ENCODE results near the gene TLR6.

Gene TLR6

DNA sequence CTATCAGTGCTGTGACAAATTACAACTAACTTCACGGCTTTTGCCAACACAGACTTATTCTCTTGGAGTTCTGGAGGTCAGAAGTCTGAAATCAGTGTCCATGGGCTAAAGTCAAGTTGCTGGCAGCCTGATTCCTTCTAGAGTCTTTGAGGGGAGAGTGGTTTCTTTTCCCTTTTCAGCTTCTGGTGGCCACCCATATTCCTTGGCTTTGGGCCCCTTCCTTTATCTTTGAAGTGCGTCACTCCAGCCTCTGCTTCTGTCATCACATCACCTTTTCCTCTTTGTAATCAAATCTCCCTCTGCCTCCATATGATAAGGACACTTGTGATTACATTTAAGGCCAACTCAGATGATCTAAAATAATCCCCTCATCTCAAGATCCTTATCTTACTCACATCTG lies 20.0 kb upstream of the TLR6 start:
- no peak for DNase-seq (ENCODE audit: low read depth)
- H3K4me3 ChIP-seq (replicated peaks; ENCODE audit: low read depth, low read length), result no peak overlapping the region
- TF ChIP-seq, protein P1, sequence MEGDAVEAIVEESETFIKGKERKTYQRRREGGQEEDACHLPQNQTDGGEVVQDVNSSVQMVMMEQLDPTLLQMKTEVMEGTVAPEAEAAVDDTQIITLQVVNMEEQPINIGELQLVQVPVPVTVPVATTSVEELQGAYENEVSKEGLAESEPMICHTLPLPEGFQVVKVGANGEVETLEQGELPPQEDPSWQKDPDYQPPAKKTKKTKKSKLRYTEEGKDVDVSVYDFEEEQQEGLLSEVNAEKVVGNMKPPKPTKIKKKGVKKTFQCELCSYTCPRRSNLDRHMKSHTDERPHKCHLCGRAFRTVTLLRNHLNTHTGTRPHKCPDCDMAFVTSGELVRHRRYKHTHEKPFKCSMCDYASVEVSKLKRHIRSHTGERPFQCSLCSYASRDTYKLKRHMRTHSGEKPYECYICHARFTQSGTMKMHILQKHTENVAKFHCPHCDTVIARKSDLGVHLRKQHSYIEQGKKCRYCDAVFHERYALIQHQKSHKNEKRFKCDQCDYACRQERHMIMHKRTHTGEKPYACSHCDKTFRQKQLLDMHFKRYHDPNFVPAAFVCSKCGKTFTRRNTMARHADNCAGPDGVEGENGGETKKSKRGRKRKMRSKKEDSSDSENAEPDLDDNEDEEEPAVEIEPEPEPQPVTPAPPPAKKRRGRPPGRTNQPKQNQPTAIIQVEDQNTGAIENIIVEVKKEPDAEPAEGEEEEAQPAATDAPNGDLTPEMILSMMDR (IDR thresholded peaks at IDR 0.05; ENCODE audit: low read length, missing control alignments), result no peak

DNA sequence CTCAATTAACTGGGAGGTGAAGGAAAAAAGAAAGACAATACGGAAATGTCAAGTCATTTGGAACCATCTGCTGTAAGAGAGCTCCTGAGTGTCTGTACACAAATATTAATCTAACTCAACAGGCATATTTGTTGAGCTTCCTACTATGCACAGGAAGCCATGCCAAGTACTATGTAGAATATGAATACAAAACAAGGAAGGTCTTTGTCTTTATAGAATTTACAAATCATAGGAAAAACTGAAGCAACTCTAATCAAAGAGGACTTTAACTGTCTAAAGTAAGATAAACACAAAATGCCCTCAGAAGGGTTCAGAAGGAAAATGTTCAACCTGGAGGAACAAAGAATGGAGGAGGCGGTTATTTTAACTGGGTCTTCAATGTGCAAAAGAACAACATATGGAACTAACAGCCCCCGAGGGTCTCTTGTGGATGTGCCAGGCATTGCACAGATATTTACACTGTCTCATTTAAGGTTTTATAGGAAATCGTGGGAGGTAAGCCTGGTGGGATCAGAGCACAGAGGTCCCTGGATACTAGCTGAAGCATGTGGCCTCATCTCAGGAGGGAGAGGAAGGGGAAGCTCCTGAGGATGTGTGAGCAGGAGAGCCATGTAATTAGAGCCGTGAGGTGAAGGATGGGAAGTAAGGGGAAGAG lies 16.8 kb upstream of the TLR6 start:
- no peak for DNase-seq (ENCODE audit: low read depth)
- H3K4me3 ChIP-seq (replicated peaks; ENCODE audit: low read depth, low read length), result no peak overlapping the region
- TF ChIP-seq, protein P1 (IDR thresholded peaks at IDR 0.05; ENCODE audit: low read length, missing control alignments), result peak; percentile 5

DNA sequence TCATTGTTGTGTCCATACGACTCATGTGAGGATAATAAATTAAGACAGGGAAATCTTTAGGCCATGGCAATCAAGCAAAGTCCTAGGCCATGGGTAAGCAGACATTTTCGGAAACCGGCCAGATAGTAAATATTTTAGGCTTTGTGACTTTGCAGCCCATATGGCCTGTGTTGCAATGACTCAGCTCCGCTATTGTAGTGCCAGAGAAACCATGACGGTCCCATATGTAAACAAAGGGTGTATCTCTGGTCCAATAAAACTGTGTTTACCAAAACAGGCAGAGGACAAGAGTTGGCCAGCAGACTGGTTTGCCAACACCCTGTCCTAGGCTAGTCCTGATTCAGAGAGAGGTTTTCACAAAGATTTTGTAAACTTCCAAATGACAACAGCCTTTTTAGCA lies 16.0 kb upstream of the TLR6 start:
- no peak overlapping the region for H3K4me3 ChIP-seq (replicated peaks; ENCODE audit: low read depth, low read length)
- TF ChIP-seq, protein P1 (IDR thresholded peaks at IDR 0.05; ENCODE audit: low read length, missing control alignments), result no peak
- DNase-seq (ENCODE audit: low read depth), result no peak

DNA sequence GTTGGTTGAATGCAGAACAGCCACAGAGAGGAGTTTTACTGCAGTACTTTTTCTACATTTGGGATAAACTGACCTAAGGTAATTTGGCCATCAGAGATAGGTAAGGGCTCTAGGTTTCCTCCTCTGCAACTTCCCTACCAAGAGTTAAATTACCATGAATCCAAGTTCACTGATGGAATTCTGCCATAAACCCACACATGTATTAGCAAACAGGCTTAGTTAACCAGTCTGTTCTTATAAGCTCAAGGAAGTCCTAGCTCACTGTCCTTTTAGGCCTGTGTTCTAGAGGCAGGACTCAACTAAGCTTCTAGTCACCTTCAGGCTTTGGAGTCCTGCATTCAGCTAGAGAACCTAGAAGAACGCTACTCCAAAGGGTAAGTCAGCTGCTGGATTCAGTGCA lies 15.0 kb upstream of the TLR6 start:
- DNase-seq (ENCODE audit: low read depth), result no peak
- TF ChIP-seq, protein P1 (IDR thresholded peaks at IDR 0.05; ENCODE audit: low read length, missing control alignments), result no peak
- no peak overlapping the region for H3K4me3 ChIP-seq (replicated peaks; ENCODE audit: low read depth, low read length)

DNA sequence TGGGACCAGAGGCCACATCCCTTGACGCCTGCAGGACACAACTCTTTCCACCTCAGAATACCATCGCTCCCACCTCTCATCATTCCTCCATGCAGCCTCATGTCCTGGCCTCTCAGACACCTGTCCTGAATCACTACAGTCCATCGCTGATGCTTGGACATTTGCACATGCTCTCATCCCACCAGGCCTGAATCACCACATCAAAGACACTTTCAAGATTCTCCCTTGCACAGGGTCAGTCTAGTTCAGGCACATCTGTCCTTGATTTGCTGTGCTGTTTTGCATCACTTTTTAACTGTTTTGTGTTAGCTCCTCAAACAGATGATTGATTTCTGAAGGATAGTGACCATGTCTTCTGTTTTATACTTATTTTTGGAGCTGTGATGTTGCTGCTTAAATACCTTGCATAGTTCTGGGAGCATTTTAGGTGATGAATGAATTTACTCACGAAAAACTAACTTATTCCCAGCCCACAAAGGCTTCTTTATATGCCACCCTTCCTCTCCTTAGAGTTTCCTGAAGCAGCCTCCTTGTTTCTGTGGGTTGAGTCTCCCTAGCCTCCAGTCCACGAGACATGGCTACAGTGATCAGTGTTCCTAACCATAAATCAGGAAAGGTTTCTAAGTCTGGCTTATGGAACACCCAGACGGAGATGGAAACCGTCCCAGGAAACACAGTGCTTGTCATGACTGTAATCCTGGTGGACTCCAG lies 13.6 kb upstream of the TLR6 start:
- DNase-seq (ENCODE audit: low read depth), result no peak
- H3K4me3 ChIP-seq (replicated peaks; ENCODE audit: low read depth, low read length), result no peak overlapping the region
- TF ChIP-seq, protein P1 (IDR thresholded peaks at IDR 0.05; ENCODE audit: low read length, missing control alignments), result no peak

DNA sequence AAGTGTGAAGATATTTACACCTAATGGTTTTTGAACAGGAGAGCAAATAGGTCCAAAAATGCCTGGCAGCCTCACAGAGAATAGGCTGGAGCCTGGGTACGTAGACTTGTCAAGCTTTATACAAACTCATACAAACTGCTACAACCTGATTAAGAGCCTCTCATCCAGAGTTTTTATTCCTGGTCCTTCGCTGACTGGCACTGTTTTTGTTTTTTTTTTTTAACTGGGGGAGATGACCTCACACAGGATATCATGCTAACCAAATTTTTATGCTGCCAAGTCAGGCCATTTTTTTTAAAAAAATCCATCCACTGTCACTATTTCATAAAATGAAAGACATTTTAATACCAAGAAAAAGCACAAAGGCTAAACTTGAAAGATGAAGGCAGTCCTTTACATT lies 12.9 kb upstream of the TLR6 start:
- TF ChIP-seq, protein P1 (IDR thresholded peaks at IDR 0.05; ENCODE audit: low read length, missing control alignments), result no peak
- peak overlapping the region; percentile 87 for H3K4me3 ChIP-seq (replicated peaks; ENCODE audit: low read depth, low read length)
- peak; percentile 34 for DNase-seq (ENCODE audit: low read depth)

Measured in fibroblast of pulmonary artery (primary cell).